Effector CD4-positive, alpha-beta T cell (primary cell): Measurements from ENCODE around the gene TUBD1.
"Not testable (repeated sequence)": the region's sequence is repeated elsewhere in the genome, so short reads cannot be mapped to it uniquely, and the experiment has no call there.

Experiments
- DNase-seq: peaks from one replicate; pipeline ENCODE4 v3.0.0-alpha.2; 2020

TUBD1 gene

DNA sequence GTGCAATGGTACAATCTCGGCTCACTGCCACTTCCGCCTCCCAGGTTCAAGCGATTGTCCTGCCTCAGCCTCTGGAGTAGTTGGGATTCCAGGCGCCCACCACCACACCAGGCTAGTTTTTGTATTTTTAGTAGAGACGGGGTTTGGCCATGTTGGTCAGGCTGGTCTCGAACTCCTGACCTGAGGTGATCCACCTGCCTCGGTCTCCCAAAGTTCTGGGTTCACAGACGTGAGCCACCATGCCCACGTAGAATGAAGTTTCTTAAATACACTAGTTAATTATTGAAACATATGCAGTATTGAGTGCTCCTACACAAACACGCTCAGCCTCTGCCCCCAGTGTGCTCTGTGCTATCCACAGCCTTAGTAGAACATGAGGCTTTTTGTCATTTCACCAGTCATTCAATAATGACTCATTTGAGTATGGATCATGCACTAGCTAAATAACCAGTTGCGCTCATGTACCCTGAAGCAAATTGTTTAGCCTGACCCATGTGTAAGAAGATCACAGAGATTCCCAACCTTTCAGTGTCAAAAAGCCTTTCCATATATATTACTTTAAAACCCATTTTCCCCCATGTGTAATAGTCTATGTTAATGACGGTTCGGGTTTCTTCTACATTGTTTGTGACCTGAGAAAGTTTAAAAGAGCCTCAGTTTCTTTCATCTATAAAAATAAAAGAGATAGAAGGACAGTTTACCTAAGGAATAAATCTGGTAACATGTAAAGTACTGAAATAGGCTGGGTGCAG is 49.7 kb downstream of the TUBD1 start:
- peak; percentile 33 for DNase-seq

GRCh38 chr17:59841882-59842263 is 50.9 kb downstream of the TUBD1 start:
- not testable (repeated sequence) for DNase-seq

DNA sequence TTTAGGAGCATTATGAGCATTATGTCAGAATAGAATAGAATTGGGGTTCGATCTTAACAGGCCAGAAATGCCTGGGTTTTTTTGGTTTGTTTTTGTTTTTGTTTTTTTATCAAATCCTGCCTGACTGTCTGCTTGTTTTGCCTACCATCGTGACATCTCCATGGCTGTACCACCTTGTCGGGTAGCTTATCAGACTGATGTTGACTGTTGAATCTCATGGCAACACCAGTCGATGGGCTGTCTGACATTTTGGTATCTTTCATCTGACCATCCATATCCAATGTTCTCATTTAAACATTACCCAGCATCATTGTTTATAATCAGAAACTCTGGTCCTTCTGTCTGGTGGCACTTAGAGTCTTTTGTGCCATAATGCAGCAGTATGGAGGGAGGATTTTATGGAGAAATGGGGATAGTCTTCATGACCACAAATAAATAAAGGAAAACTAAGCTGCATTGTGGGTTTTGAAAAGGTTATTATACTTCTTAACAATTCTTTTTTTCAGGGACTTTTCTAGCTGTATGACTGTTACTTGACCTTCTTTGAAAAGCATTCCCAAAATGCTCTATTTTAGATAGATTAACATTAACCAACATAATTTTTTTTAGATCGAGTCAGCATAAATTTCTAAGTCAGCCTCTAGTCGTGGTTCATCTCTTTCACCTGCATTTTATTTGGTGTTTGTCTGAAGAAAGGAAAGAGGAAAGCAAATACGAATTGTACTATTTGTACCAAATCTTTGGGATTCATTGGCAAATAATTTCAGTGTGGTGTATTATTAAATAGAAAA is 51.5 kb downstream of the TUBD1 start:
- DNase-seq = not testable (repeated sequence)

DNA sequence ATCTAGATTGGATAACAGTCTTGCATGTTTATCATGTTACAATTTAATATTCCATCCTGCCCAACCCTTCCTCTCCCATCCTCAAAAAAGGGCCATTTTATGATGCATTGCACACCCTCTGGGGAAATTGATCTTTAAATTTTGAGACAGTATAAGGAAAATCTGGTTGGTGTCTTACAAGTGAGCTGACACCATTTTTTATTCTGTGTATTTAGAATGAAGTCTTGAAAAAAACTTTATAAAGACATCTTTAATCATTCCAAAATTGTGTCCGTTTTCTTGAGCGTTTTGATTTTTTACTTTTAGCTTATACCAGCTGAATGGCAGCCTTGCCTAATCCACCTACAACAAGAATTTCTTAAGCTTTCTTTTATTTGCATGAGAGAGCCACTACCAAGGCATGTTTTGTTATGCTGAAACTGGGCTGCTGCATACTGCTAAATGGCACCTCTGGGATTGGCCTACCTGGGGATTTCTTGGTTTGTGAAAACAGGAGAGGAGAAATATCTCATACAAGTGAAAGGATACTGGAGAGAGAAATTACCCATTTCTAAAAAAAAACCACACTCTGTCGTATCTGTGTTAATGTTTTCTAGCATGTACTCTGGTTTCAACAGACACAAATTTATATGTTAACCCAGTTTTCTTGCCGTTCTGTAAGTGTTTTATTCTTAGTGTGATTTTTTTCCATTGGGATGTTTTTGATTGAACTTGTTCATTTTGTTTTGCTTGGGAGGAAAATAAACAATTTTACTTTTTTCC is 52.2 kb downstream of the TUBD1 start:
- no peak for DNase-seq

DNA sequence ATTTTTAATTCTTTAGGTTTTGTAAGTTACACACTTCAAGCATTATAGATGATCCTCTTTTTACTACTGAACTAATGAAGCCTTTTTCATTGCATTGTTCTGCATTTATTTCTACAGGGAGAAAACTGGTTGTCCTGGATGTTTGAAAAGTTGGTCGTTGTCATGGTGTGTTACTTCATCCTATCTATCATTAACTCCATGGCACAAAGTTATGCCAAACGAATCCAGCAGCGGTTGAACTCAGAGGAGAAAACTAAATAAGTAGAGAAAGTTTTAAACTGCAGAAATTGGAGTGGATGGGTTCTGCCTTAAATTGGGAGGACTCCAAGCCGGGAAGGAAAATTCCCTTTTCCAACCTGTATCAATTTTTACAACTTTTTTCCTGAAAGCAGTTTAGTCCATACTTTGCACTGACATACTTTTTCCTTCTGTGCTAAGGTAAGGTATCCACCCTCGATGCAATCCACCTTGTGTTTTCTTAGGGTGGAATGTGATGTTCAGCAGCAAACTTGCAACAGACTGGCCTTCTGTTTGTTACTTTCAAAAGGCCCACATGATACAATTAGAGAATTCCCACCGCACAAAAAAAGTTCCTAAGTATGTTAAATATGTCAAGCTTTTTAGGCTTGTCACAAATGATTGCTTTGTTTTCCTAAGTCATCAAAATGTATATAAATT is 53.0 kb downstream of the TUBD1 start:
- DNase-seq = no peak

DNA sequence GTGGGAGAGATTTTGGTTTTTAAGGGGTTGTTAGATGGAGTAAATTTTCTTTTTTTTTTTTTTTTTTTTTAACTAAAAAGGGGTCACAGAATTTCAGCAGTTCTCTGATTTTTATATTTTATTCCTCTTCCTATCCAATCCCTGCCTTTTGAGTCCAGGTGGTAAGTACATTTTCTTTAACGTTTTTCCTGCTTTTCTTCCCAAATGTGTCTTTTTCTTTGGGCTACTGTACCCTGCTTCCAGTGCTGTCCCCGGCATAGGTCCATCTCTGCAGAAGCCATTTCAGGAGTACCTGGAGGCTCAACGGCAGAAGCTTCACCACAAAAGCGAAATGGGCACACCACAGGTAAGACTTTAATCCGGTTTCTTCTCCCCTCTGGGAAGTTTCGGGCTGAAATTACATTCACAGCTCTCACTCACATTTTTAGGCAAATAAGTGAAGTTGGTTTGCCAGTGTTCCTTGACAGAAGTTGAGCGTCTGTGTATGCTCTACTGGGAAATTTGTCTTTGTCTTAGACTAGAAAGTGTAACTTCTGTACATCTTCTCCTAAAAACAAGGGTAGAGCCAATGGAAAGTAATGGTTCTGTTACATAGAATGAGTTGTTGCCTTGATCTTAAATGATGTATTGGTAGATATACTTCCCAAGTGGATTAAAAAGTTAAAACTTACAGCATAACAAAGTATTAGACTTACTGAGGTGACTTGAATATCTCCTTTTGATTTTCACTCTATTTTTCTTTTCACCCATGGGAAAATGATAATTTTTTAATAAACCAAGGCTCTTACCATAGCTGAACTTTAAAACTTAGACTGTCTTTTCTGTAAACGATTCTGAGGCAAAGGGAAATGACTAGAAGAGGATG is 54.5 kb downstream of the TUBD1 start:
- no peak for DNase-seq

GRCh38 chr17:59837308-59838051 is 55.3 kb downstream of the TUBD1 start:
- peak; percentile 74 for DNase-seq

GRCh38 chr17:59832883-59833379 is 59.8 kb downstream of the TUBD1 start:
- no peak for DNase-seq

- DNase-seq = no peak
Observed at GRCh38 chr17:59830846-59831486, 61.8 kb downstream of the TUBD1 start.

DNA sequence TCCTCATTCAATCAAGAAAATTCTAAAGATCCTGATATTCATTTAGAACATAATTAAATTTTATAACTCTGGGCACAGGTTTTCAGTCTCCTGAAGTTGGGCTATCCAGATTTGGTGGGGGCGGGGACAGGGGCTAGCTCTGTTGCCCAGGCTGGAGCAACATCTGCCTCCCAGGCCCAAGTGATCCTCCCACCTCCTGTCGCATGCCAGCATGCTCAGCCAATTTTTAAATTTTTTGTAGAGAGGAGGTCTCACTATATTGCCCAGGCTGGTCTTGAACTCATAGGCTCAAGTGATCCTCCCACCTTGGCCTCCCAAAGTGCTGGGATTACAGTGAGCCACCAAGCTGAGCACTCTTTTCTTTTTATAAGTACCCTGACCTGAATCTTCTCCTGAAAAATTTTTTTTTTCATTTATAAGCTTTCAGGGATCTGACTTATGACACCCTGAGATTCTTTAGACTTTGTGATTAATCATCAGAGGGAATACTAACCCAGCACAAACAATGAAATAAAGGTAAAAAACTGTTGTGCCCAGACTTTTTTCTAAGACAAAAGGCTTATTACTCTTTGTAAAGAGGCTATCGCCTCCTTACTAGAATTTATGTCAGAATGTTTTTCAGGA is 62.6 kb downstream of the TUBD1 start:
- no peak for DNase-seq

DNA sequence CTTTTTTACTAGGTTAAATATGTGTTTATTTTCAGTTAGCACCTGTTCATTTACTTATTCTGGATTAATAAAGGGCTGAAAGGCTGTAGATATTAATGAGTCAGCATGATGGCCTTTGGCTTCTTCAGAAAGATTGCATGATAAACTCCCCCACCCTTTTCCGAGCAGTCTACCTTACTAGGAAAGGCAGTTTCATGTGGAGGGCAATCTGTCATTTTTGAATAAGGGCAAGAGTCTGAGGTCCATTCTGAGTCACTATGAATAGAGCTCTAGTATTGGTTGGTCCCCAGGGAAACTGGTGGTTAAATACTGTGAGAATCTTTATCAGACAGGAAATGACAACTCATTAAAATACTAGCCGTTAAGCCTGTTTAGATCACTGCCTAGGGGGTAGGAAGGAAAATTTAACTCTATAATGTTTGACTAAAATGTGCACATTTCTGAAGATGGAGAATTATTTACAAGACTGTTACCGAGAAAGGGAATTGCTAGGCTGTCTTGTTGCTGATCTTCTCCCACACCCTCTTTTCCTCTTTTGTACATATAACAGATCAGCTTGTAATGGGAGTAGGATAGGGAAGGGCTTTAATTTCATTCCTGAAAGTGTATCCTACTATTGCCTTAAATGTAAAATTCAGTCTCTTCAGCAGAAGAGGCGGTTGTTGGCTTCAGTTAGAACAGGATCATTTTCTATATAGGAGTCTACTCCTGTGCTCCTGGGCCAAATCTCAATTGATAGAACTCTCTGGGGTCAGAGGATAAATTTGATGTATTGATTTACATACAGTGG is 63.3 kb downstream of the TUBD1 start:
- peak; percentile 34 for DNase-seq

DNA sequence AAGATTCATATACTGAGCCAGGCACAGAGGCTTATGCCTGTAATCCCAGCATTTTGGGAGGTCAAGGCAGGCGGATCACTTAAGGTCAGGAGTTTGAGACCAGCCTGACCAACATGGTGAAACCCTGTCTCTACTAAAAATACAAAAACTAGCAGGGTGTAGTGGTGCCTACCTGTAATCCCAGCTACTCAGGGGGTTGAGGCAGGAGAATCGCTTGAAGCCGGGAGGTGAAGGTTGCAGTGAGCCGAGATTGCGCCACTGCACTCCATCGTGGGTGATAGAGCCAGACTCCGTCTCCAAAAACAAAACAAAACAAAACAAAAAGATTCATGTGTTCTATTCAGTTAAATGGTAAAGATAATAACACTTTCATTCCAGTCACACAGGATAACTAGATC is 63.9 kb downstream of the TUBD1 start:
- DNase-seq = not testable (repeated sequence)

DNA sequence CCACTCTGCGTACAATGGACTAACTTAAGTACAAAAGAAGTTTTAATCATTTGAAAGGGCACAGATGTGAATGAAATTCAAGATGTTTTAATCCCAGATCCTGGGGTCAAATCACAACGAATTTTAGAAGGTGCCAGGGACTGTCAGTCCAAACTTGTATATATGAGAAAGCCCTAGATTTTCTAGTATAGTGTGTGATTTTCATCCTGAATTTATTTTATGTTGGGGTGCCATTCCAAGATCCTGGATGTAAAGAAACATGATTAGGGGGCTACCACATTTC is 64.3 kb downstream of the TUBD1 start:
- DNase-seq = no peak

DNA sequence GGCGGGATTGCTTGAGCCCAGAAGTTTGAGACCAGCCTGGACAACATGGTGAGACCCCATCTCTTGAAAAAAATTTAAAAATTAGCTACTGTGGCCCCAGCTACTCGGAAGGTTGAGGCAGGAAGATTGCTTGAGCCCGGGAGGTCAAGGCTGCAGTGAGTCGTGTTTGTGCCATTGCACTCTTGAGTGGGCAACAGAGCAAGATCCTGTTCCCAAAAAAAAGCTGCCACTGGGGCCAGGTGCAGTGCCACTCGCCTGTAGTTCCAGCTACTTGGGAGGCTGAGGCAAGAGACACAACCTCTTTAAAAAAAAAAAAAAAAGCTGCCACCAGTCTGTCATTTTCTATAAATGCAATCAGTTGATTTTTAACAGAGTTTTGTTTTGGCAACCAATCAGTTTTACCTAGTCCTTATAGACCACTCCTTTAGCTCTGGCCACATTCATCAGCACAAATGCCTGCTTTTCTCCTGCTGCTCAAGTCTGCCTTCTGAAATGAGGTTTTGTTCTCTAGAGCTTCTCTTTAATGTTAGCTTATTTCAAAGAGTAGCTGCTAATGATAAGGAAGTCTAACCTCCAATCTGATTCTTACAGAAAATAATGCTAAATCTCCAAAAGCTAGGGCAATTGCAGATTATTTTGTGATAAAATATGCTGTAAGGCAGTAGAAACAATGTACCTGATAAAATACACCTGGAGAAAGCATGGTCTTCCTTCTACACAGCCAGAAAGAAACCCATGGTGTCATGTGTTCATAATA is 64.8 kb downstream of the TUBD1 start:
- no peak for DNase-seq

- no peak for DNase-seq
Observed at GRCh38 chr17:59826706-59827453, 65.9 kb downstream of the TUBD1 start.

DNA sequence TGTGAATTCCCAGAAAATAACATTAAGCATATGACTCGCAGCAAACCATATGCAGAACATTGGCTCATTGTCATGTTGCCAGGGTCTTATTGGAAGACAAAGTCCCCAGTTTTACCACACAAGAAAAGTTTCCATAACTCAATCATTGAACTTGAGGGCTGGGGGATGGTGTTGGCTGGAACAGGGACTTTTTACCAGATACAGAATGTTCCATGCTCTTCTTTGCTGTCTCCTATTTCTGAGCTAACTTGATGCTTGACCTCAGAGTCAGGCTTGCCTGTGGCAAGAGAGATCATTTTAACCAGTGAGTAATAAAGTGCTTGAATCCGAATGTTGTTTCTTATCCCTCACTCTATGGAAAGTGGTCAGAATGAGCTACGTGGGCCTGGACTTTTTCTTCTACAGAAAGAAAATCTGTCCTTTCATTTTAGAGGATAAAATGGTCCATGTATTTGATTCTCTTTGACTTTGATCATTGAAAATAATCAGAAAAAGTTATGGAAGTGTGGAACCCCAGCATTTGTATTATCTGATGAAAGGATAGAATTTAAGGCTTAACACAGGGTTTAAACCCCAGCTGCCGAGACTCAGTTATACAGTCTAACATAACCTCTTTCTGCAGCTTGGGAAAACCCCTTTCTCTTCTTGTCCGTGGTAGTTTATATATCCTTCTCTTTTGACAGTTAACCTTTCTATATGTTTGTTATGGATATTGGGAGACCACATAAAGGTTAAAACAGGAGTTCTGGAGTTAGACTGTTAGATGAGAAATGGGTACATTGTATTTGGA is 67.0 kb downstream of the TUBD1 start:
- DNase-seq = no peak

DNA sequence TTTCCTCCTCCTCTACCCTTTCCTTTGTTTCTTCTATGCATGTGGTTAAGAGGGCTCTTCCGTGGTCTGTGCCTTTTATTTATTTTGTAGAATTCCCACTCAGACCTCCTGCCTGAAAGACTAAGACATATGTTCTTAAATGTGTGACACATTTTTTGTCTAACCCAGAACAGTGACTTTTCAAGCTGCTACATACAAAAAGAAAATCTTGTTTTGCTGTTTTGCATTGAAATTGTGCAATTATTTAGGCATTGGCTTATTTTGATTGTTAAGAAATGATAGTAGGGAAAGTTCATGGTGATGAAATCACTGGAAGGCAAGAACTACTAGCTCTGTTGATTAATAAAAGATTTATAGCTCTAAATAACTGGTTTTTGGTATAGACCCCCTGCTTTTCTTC is 76.8 kb downstream of the TUBD1 start:
- DNase-seq = no peak
